Measurements from ENCODE around the gene NLRC4. TPM values are rescaled to one million over a fixed set of nuclear protein-coding genes. Genes with fewer than 3 reads are reported as not detected.
"Not testable (repeated sequence)": the region's sequence is repeated elsewhere in the genome, so short reads cannot be mapped to it uniquely, and the experiment has no call there.

The NLRC4 gene
- total RNA-seq, 2 donors from 2014 or later = 0.22 to 0.74 TPM

DNA sequence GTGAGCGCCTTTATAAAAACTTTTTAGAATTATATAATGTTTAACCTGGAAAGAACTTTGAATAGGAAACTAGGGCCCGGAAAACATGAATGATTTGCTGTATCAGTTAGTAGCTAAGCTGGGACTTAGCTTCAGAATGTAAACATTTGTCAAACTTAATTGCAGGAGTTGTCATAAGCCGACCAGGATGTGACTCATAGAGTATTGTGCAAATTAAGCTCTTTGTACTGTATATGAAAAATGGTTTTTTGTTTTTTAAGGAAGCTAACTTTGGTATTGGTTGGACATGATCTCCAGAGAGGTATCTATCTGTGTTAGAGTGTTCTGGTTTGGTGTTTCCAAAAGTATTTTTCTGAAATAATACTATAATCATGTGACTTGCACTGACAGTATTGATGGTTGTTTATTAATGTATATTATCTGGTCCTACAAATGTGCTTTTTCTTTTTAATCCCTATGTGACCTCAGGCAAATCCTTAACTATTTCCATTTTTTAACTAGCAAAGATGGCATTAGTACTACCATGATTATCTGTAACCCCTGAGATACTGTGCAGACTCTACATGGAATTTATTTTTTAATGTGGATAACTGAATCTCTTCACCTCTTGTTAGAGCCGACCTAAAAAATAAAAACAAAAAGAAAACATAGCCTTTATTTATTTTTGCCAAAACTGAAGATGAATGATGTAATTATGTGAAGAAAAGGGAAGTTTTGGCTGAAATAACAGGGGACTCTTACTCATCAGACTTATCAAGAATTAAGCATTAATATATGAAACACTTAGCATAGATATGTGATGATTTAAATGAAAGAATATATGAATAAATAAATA, 24.7 kb upstream of the NLRC4 start:
- no peak for DNase-seq
- Histone ChIP-seq H3K4me3 (no peak overlapping the region), H3K9ac (ENCODE audit: low read depth in 2 of 2, low read length in 2 of 2) (peak overlapping the region in 1 of 2 donors; percentile 34), H3K36me3 (no peaks in the 10 kb centered on the region), H3K9me3 (no peaks in the 10 kb centered on the region), H3K4me1 (peaks cover 5% of the 10 kb centered on the region), H3K27ac (peak overlapping the region; percentile 78), H3K27me3 (no peaks in the 10 kb centered on the region)
- TF ChIP-seq, protein P1, sequence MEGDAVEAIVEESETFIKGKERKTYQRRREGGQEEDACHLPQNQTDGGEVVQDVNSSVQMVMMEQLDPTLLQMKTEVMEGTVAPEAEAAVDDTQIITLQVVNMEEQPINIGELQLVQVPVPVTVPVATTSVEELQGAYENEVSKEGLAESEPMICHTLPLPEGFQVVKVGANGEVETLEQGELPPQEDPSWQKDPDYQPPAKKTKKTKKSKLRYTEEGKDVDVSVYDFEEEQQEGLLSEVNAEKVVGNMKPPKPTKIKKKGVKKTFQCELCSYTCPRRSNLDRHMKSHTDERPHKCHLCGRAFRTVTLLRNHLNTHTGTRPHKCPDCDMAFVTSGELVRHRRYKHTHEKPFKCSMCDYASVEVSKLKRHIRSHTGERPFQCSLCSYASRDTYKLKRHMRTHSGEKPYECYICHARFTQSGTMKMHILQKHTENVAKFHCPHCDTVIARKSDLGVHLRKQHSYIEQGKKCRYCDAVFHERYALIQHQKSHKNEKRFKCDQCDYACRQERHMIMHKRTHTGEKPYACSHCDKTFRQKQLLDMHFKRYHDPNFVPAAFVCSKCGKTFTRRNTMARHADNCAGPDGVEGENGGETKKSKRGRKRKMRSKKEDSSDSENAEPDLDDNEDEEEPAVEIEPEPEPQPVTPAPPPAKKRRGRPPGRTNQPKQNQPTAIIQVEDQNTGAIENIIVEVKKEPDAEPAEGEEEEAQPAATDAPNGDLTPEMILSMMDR (IDR thresholded peaks at IDR 0.05) = no peak
- intact Hi-C loops (cut with DNase I) = no loop called here

DNA sequence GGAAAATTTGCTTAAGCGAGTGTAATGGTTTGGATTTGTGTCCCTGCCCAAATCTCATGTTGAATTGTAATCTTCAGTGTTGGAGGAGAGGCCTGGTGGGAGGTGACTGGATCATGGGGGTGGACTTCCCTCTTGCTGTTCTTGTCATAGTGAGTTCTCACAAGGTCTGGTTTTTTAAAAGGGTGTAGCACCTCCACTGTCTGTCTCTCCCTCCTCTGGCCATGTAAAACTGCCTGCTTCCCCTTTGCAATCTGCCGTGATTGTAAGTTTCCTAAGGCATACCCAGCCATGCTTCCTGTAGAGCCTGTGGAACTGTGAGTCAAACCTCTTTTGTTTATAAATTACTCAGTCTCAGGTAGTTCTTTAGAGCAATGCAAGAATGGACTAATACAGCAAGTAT, 19.6 kb upstream of the NLRC4 start:
- intact Hi-C loops (cut with DNase I) = no loop called here
- DNase-seq = no peak

DNA sequence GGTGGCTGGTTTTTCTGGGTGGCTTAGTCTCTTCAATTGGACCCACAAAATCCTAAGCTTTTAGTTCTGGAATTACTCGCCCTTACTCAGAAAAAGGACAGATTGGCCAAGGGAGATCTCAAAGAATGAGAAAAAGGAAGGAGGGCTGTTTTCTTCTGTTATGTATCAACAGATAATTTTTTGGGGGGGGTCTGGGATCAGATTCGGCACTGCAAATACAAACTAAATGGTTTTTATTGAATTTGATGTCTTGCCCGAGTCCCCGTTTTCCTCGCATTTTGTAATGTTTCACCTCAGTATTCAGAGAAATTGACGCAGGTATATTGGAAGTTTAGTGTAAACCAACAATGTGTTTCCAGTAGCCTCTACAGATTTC, 13.8 kb upstream of the NLRC4 start:
- no peak for DNase-seq
- H3K27me3 ChIP-seq = no peaks in the 10 kb centered on the region
- TF ChIP-seq, protein P1 (IDR thresholded peaks at IDR 0.05) = no peak

More for the DNA sequence above, 19.6 kb upstream of the NLRC4 start:
- Histone ChIP-seq H3K9me3 (no peaks in the 10 kb centered on the region), H3K36me3 (no peaks in the 10 kb centered on the region), H3K27ac (no peak overlapping the region), H3K9ac (ENCODE audit: low read depth in 2 of 2, low read length in 2 of 2) (no peak overlapping the region), H3K4me1 (peaks cover 5% of the 10 kb centered on the region), H3K27me3 (no peaks in the 10 kb centered on the region), H3K4me3 (no peak overlapping the region)
- TF ChIP-seq, protein P1 (IDR thresholded peaks at IDR 0.05) = no peak

DNA sequence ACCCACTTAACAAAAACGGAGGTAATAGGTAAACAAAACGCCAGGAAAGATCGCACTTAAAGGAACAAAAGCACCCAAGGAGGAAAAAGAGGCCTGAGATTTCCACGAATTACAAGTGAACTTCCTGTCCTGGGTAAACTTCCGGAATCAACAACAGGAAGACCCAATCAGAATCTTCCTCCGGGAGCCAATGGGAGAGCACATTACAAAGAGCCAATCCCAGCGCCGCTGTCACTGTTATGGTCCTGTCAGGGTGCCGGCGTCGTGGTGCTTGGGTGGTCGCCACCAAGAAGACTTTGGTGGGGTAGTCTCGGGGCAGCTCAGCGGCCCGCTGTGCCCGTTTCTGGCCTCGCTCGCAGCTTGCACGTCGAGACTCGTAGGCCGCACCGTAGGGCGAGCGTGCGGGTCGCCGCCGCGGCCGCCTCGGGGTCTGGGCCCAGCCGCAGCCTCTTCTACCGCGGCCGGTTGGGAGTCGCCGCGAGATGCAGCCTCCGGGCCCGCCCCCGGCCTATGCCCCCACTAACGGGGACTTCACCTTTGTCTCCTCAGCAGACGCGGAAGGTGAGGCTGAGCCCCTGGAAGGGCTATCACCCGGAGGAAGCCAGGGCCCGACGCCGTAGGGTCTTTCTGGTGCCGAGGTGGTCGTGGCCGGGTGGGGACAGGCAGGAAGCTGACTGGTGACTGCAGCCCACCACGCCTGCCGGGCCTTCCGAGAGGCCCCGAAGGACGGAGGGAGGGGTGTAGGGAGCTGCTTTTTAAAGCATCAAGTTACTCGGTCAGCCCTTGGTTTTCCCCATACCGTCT, 13.2 kb upstream of the NLRC4 start, which contains the start of gene YIPF4:
Gene YIPF4 (plus strand): TSS at position 231 of the 804 bp plus-strand sequence. CDS start 252 bp downstream, at position 483.
- H3K9me3 ChIP-seq = no peaks in the 10 kb centered on the region
- peak within 1 kb of the TSS; percentile 78 for H3K27ac ChIP-seq
- H3K4me3 ChIP-seq = peak within 1 kb of the TSS; percentile 86
- no peaks in the 10 kb centered on the region for H3K27me3 ChIP-seq
- intact Hi-C loops (cut with DNase I) = loop anchor here (10.0 kb wide), 1 partner anchor 113 kb away; the partner anchor contains the start of gene SLC30A6
- no peaks in the 10 kb centered on the region for H3K4me1 ChIP-seq
- H3K36me3 ChIP-seq = no peaks in the 10 kb centered on the region
- peak; percentile 93 for DNase-seq
- peak within 1 kb of the TSS; percentile 86 to 94 for H3K9ac ChIP-seq (ENCODE audit: low read depth in 2 of 2, low read length in 2 of 2)
- TF ChIP-seq, protein P1 (IDR thresholded peaks at IDR 0.05) = no peak

More for the DNA sequence above, 13.8 kb upstream of the NLRC4 start:
- intact Hi-C loops (cut with DNase I) = loop anchor here (10.0 kb wide), 1 partner anchor 114 kb away; the partner anchor contains the start of gene SLC30A6
- no peaks in the 10 kb centered on the region for H3K9me3 ChIP-seq
- peak overlapping the region; percentile 78 for H3K27ac ChIP-seq
- H3K9ac ChIP-seq (ENCODE audit: low read depth in 2 of 2, low read length in 2 of 2) = peak overlapping the region; percentile 86 to 94
- no peaks in the 10 kb centered on the region for H3K36me3 ChIP-seq
- H3K4me1 ChIP-seq = no peaks in the 10 kb centered on the region
- peak overlapping the region; percentile 86 for H3K4me3 ChIP-seq

DNA sequence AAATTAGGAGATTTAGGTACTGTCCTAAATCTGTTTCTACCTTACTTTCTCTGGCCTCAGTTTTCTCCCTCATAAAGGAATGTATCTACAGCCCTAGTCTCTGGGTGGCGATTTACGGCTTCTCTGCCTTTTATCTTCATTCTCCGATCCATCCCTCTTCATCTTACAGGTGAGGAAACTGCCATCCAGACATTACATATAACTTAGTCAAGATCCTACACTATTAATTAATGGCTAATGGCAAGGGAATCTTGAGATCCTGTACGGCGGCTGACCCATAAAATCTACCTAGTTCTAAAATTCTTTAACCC, 12.6 kb upstream of the NLRC4 start:
- H3K27me3 ChIP-seq = no peaks in the 10 kb centered on the region
- H3K4me1 ChIP-seq = no peaks in the 10 kb centered on the region
- peak overlapping the region; percentile 78 for H3K27ac ChIP-seq
- peak overlapping the region in 1 of 2 donors; percentile 86 for H3K9ac ChIP-seq (ENCODE audit: low read depth in 2 of 2, low read length in 2 of 2)
- no peak for DNase-seq
- intact Hi-C loops (cut with DNase I) = loop anchor here (10.0 kb wide), 1 partner anchor 113 kb away; the partner anchor contains the start of gene SLC30A6
- H3K4me3 ChIP-seq = peak overlapping the region; percentile 86
- H3K36me3 ChIP-seq = no peaks in the 10 kb centered on the region
- TF ChIP-seq, protein P1 (IDR thresholded peaks at IDR 0.05) = no peak
- H3K9me3 ChIP-seq = no peaks in the 10 kb centered on the region

DNA sequence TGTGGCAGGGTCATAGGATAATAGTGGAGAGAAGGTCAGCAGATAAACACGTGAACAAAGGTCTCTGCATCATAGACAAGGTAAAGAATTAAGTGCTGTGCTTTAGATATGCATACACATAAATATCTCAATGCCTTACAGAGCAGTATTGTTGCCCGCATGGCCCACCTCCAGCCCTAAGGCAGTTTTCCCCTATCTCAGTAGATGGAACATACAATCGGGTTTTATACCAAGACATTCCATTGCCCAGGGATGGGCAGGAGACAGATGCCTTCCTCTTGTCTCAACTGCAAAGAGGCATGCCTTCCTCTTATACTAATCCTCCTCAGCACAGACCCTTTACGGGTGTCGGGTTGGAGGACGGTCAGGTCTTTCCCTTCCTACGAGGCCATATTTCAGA, 11.1 kb upstream of the NLRC4 start:
- not testable (repeated sequence) for H3K4me3 ChIP-seq; DNase-seq; H3K27ac ChIP-seq; H3K36me3 ChIP-seq; H3K27me3 ChIP-seq; H3K9me3 ChIP-seq; H3K9ac ChIP-seq (ENCODE audit: low read depth in 2 of 2, low read length in 2 of 2); H3K4me1 ChIP-seq
- intact Hi-C loops (cut with DNase I) = loop anchor here (10.0 kb wide), 1 partner anchor 111 kb away; the partner anchor contains the start of gene SLC30A6
